HEK293 (cell line): Measurements from ENCODE around the gene NPAS2.
A peak's percentile ranks its signal among the peaks of the same experiment; 100 is the strongest.

Experiments used
- CTCF ChIA-PET: fragments of 350-600 bp; formaldehyde crosslinking; extraction: SDS; loops from one replicate; lab custom pipeline; 2021; ENCODE audit warnings: antibody characterized with exemption; lab: Yijun Ruan, JAX
- POLR2A ChIA-PET: fragments of 300-600 bp; formaldehyde crosslinking; extraction: SDS; loops from one replicate; lab custom pipeline; 2020; ENCODE audit warnings: antibody characterized with exemption, inconsistent platforms; lab: Yijun Ruan, JAX
- H3K27ac ChIP-seq: fragments of 200-500 bp; sonication (Bioruptor generic); 2 replicates; pipeline ENCODE4 v1.5.1; 2014; ENCODE audit warnings: low read depth, low read length, control low read depth, inconsistent platforms; ENCODE audit errors: extremely low read depth
- H3K36me3 ChIP-seq, 2 experiments: fragments of 200-500 bp in 1 of 2; sonication (Bioruptor generic) in 1 of 2; 1 replicate in 1 of 2; 2 replicates in 1 of 2; pipeline ENCODE4 v1.5.1; 2014 to 2017; ENCODE audit warnings: inconsistent platforms in 2 of 2, low read length in 2 of 2; ENCODE audit not compliant: control insufficient read depth in 2 of 2, insufficient read depth in 1 of 2
- H3K4me1 ChIP-seq: fragments of 200-500 bp; sonication (Bioruptor generic); 2 replicates; pipeline ENCODE4 v1.5.1; 2014; ENCODE audit warnings: mild to moderate bottlenecking, low read length, inconsistent platforms; ENCODE audit not compliant: control insufficient read depth, insufficient read depth
- H3K4me3 ChIP-seq: 2 replicates; pipeline ENCODE4 v1.5.1; 2011; ENCODE audit warnings: low read depth, mild to moderate bottlenecking, control low read depth, low read length, moderate library complexity
- H3K9me3 ChIP-seq: fragments of 200-500 bp; sonication (Bioruptor generic); 2 replicates; pipeline ENCODE4 v1.5.1; 2014; ENCODE audit warnings: low read depth, low read length, inconsistent platforms; ENCODE audit not compliant: control insufficient read depth, insufficient read depth
- IKZF3 ChIP-seq: fragments of 450-650 bp; IDR thresholded peaks from 2 replicates; pipeline ENCODE4 v1.5.0; 2018; ENCODE audit warnings: missing biosample characterization, mild to moderate bottlenecking, missing genetic modification characterization, moderate library complexity
- REPIN1 ChIP-seq: fragments of 450-650 bp; formaldehyde crosslinking; IDR thresholded peaks from 2 replicates; pipeline ENCODE4 v1.5.1; 2017; ENCODE audit warnings: missing biosample characterization, missing genetic modification characterization, low read depth
- SCRT1 ChIP-seq: fragments of 450-650 bp; formaldehyde crosslinking; IDR thresholded peaks from 2 replicates; pipeline ENCODE4 v1.5.1; 2016; ENCODE audit warnings: missing biosample characterization, missing genetic modification characterization, borderline replicate concordance
- TRIM28 ChIP-seq: IDR thresholded peaks from 2 replicates; pipeline ENCODE4 v1.6.1; 2011; ENCODE audit warnings: low read length, control low read depth, borderline replicate concordance
- ZBTB21 ChIP-seq: fragments of 450-650 bp; formaldehyde crosslinking; IDR thresholded peaks from 2 replicates; pipeline ENCODE4 v1.5.1; 2017; ENCODE audit warnings: missing biosample characterization, missing genetic modification characterization
- ZFHX2 ChIP-seq: fragments of 450-650 bp; formaldehyde crosslinking; conservative IDR thresholded peaks from 2 replicates; pipeline ENCODE4 v1.5.1; 2016; ENCODE audit warnings: missing biosample characterization, missing genetic modification characterization
- ZFP37 ChIP-seq: fragments of 450-650 bp; formaldehyde crosslinking; IDR thresholded peaks from 2 replicates; pipeline ENCODE4 v1.5.1; 2016; ENCODE audit warnings: missing biosample characterization, missing genetic modification characterization
- ZNF121 ChIP-seq: fragments of 450-650 bp; formaldehyde crosslinking; IDR thresholded peaks from 2 replicates; pipeline ENCODE4 v1.5.1; 2016; ENCODE audit warnings: missing biosample characterization, missing genetic modification characterization
- ZNF202 ChIP-seq: fragments of 450-650 bp; formaldehyde crosslinking; IDR thresholded peaks from 2 replicates; pipeline ENCODE4 v1.5.1; 2016; ENCODE audit warnings: missing biosample characterization, missing genetic modification characterization, borderline replicate concordance
- ZNF394 ChIP-seq: fragments of 450-650 bp; formaldehyde crosslinking; IDR thresholded peaks from 2 replicates; pipeline ENCODE4 v1.5.1; 2016; ENCODE audit warnings: missing biosample characterization, missing genetic modification characterization, mild to moderate bottlenecking, moderate library complexity, borderline replicate concordance
- ZNF521 ChIP-seq: fragments of 450-650 bp; formaldehyde crosslinking; IDR thresholded peaks from 2 replicates; pipeline ENCODE4 v1.5.1; 2017; ENCODE audit warnings: missing biosample characterization, mild to moderate bottlenecking, missing genetic modification characterization
- ZNF548 ChIP-seq: fragments of 450-650 bp; formaldehyde crosslinking; IDR thresholded peaks from 2 replicates; pipeline ENCODE4 v1.5.1; 2016; ENCODE audit warnings: missing biosample characterization, missing genetic modification characterization
- ZNF561 ChIP-seq: fragments of 450-650 bp; IDR thresholded peaks from 2 replicates; pipeline ENCODE4 v1.5.1; 2018; ENCODE audit warnings: missing biosample characterization, missing genetic modification characterization, borderline replicate concordance
- ZNF623 ChIP-seq: fragments of 450-650 bp; formaldehyde crosslinking; IDR thresholded peaks from 2 replicates; pipeline ENCODE4 v1.5.1; 2016; ENCODE audit warnings: missing biosample characterization, missing genetic modification characterization
- TF ChIP-seq, protein P1 (sequence below): fragments of 450-650 bp; formaldehyde crosslinking; IDR thresholded peaks from 2 replicates; pipeline ENCODE4 v1.5.1; 2016; ENCODE audit warnings: missing biosample characterization, missing genetic modification characterization
- TF ChIP-seq, protein P2 (sequence below): fragments of 450-650 bp; formaldehyde crosslinking; optimal IDR thresholded peaks from 2 replicates; pipeline ENCODE3; 2016; ENCODE audit warnings: missing biosample characterization, mild to moderate bottlenecking, missing genetic modification characterization
- TF ChIP-seq, protein P3 (sequence below): fragments of 450-650 bp; formaldehyde crosslinking; IDR thresholded peaks from 2 replicates; pipeline ENCODE4 v1.5.1; 2017; ENCODE audit warnings: missing biosample characterization, missing genetic modification characterization
- TF ChIP-seq, protein P4 (sequence below): fragments of 450-650 bp; formaldehyde crosslinking; IDR thresholded peaks from 2 replicates; pipeline ENCODE4 v1.5.1; 2016; ENCODE audit warnings: missing biosample characterization, missing genetic modification characterization

NPAS2 gene

DNA sequence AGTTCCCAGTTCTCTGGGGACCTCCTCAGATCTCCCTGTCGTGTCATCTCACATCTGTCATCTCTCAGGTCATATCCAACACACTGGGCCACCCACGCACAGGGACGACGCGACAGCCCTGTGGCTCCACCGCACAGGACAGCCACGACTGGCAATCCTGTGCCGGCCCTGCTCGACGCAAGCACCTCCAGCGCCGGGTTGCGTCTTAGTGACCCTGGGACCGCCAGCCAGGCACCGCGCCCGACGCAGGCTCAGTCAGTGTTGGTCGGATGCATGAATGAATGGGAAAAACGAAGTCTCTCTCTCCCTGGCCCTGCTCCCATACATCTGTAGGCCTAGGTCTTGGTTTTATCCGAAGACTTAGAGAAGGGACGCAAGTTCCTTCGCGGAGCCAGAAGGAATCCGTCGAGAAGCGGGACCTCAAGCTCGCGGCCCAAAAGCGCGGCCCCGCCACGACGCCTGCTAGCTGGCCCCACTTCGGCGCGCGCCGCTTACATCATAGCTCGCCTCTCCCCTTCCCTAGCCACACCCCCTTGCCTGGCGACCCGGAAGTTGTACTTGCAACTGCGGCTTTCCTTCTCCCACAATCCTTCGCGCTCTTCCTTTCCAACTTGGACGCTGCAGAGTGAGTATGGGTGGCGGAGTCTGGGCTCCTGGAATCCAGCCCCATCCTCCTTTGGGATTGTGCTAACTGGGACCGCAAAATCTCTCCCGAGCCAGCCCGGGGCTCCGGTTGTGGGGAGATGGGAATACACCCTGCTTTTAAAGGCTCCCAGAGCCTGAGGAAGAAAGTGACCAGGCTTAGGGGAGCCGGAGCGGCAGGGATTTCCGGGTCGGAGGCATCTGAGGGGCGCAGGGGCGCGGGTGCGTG lies 182.0 kb downstream of the NPAS2 start, which contains the start of gene RPL31 (continued):
- TF ChIP-seq, protein P1, sequence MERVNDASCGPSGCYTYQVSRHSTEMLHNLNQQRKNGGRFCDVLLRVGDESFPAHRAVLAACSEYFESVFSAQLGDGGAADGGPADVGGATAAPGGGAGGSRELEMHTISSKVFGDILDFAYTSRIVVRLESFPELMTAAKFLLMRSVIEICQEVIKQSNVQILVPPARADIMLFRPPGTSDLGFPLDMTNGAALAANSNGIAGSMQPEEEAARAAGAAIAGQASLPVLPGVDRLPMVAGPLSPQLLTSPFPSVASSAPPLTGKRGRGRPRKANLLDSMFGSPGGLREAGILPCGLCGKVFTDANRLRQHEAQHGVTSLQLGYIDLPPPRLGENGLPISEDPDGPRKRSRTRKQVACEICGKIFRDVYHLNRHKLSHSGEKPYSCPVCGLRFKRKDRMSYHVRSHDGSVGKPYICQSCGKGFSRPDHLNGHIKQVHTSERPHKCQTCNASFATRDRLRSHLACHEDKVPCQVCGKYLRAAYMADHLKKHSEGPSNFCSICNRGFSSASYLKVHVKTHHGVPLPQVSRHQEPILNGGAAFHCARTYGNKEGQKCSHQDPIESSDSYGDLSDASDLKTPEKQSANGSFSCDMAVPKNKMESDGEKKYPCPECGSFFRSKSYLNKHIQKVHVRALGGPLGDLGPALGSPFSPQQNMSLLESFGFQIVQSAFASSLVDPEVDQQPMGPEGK (tag by site-specific recombination): peak; percentile 70
- TF ChIP-seq, protein P2, sequence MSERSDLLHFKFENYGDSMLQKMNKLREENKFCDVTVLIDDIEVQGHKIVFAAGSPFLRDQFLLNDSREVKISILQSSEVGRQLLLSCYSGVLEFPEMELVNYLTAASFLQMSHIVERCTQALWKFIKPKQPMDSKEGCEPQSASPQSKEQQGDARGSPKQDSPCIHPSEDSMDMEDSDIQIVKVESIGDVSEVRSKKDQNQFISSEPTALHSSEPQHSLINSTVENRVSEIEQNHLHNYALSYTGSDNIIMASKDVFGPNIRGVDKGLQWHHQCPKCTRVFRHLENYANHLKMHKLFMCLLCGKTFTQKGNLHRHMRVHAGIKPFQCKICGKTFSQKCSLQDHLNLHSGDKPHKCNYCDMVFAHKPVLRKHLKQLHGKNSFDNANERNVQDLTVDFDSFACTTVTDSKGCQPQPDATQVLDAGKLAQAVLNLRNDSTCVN (tag by site-specific recombination): peak; percentile 91
- 0 out of 2 replicates have a peak, but pooled peaks have one; percentile 39 for TF ChIP-seq ZFP37 (tag by site-specific recombination)
- TF ChIP-seq, protein P3, sequence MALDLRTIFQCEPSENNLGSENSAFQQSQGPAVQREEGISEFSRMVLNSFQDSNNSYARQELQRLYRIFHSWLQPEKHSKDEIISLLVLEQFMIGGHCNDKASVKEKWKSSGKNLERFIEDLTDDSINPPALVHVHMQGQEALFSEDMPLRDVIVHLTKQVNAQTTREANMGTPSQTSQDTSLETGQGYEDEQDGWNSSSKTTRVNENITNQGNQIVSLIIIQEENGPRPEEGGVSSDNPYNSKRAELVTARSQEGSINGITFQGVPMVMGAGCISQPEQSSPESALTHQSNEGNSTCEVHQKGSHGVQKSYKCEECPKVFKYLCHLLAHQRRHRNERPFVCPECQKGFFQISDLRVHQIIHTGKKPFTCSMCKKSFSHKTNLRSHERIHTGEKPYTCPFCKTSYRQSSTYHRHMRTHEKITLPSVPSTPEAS: 0 out of 2 replicates have a peak, but pooled peaks have one; percentile 13
- peak; percentile 85 for TF ChIP-seq ZBTB21 (tag by site-specific recombination)

DNA sequence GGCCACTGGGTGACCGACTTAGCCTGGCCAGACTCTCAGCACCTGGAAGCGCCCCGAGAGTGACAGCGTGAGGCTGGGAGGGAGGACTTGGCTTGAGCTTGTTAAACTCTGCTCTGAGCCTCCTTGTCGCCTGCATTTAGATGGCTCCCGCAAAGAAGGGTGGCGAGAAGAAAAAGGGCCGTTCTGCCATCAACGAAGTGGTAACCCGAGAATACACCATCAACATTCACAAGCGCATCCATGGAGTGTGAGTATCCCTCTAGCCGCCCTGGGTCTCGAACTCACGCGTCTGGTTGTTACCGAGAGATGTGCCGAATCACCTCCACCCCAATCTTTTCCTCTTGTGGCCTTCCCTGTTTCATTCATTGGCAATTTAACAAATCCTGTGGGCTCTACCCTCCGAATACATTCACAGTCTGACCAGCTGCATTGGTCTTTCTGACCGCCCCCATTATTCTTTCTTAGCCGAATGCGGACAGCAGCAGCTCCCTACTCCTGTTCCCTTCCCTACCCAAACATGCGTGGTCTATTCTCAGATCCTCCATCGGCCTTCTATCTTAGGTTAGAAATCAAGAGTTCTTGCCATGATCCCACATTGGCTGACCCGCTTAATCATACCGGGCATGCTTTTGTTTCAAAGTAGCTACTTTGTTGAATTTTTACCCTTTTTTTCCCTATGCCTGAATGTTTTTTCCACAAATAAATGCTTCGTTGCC lies 182.8 kb downstream of the NPAS2 start:
- H3K4me3 ChIP-seq: peak overlapping the region; percentile 93
- CTCF ChIA-PET: interaction anchor here (0.6 to 2.5 kb wide), 5 partner anchors 9 to 396 kb away, joined by 3 to 17 read pairs (median 5); no protein-coding TSS in a partner anchor
- peak overlapping the region; percentile 98 for H3K27ac ChIP-seq
- POLR2A ChIA-PET: interaction anchor here (0.9 to 2.0 kb wide), 12 partner anchors 15 to 440 kb away, joined by 3 to 12 read pairs (median 4); partner anchors contain the start of genes PDCL3 and TBC1D8
- H3K4me1 ChIP-seq: no peaks in the 10 kb centered on the region
- TF ChIP-seq ZNF623 (no peak), IKZF3 (tag by site-specific recombination) (no peak), ZNF521 (no peak), TRIM28 (no peak), ZNF202 (tag by site-specific recombination) (no peak), ZNF121 (0 out of 2 replicates have a peak, but pooled peaks have one; percentile 1), ZNF394 (0 out of 2 replicates have a peak, but pooled peaks have one; percentile 8), SCRT1 (no peak), REPIN1 (no peak), ZNF548 (tag by site-specific recombination) (no peak), ZNF561 (tag by site-specific recombination) (peak; percentile 7; the same call in 1 of the 2 replicates), ZFHX2 (no peak)
- TF ChIP-seq, protein P3: 0 out of 2 replicates have a peak, but pooled peaks have one; percentile 7
- TF ChIP-seq, protein P4, sequence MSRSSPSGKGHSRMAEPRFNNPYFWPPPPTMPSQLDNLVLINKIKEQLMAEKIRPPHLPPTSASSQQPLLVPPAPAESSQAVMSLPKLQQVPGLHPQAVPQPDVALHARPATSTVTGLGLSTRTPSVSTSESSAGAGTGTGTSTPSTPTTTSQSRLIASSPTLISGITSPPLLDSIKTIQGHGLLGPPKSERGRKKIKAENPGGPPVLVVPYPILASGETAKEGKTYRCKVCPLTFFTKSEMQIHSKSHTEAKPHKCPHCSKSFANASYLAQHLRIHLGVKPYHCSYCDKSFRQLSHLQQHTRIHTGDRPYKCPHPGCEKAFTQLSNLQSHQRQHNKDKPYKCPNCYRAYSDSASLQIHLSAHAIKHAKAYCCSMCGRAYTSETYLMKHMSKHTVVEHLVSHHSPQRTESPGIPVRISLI: no peak
- H3K9me3 ChIP-seq: no peaks in the 10 kb centered on the region
- peaks cover 33 to 53% of the 10 kb centered on the region in 2 experiments for H3K36me3 ChIP-seq
